ENCODE data around the gene HS2ST1. TPM values are rescaled to one million over a fixed set of nuclear protein-coding genes. Genes with fewer than 3 reads are reported as not detected.

HS2ST1 gene
- total RNA-seq, 1 experiment from 2014 or later: 35.0 TPM

GRCh38 chr1:87030740-87031690 is 116.6 kb downstream of the HS2ST1 start:
- H3K9me3 ChIP-seq (ENCODE audit: insufficient read depth, low read depth): no peaks in the 10 kb centered on the region
- BruUV-seq (replicated peaks): no TSS peak
- no peaks in the 10 kb centered on the region for H3F3A ChIP-seq (ENCODE audit: insufficient read depth, low read depth)
- H3K36me3 ChIP-seq (ENCODE audit: low read depth): no peaks in the 10 kb centered on the region
- DNase-seq: no peak
- H3K79me2 ChIP-seq (ENCODE audit: low read depth): 0 out of 2 replicates have a peak, but pooled peaks cover 5% of the 10 kb centered on the region
- H3K27ac ChIP-seq: no peak overlapping the region
- intact Hi-C loops (cut with micrococcal nuclease; ENCODE audit: unreplicated experiment): no loop called here
- no peak overlapping the region for H2AFZ ChIP-seq
- no peaks in the 10 kb centered on the region for H3K27me3 ChIP-seq (ENCODE audit: insufficient read depth, low read depth)
- no peaks in the 10 kb centered on the region; the same call in 1 of the 2 replicates for H3K9me2 ChIP-seq (ENCODE audit: insufficient read depth)
- H4K20me1 ChIP-seq (ENCODE audit: insufficient read depth): peaks cover 3% of the 10 kb centered on the region; the same call in 1 of the 2 replicates
- TF ChIP-seq CTCF (conservative IDR thresholded peaks at IDR 0.05) (no peak), EZH2 (IDR thresholded peaks at IDR 0.05; ENCODE audit: low read depth) (no peak)
- H3K4me3 ChIP-seq: no peak overlapping the region
- no peak overlapping the region for H3K4me2 ChIP-seq
- POLR2A ChIA-PET (ENCODE audit: unreplicated experiment): no interaction called here
- no peaks in the 10 kb centered on the region for H3K4me1 ChIP-seq (replicated peaks; ENCODE audit: insufficient read depth)
- CTCF ChIA-PET: no interaction called here

GRCh38 chr1:87034351-87034750 is 119.9 kb downstream of the HS2ST1 start:
- Histone ChIP-seq H3F3A (ENCODE audit: insufficient read depth, low read depth) (no peaks in the 10 kb centered on the region), H3K27me3 (ENCODE audit: insufficient read depth, low read depth) (no peaks in the 10 kb centered on the region), H2AFZ (no peak overlapping the region), H3K79me2 (ENCODE audit: low read depth) (0 out of 2 replicates have a peak, but pooled peaks cover 5% of the 10 kb centered on the region), H3K27ac (no peak overlapping the region), H3K4me2 (no peak overlapping the region), H3K4me1 (replicated peaks; ENCODE audit: insufficient read depth) (no peaks in the 10 kb centered on the region), H3K36me3 (ENCODE audit: low read depth) (no peaks in the 10 kb centered on the region), H3K9me2 (ENCODE audit: insufficient read depth) (no peaks in the 10 kb centered on the region; the same call in 1 of the 2 replicates), H3K4me3 (no peak overlapping the region), H3K9me3 (ENCODE audit: insufficient read depth, low read depth) (no peaks in the 10 kb centered on the region), H4K20me1 (ENCODE audit: insufficient read depth) (peaks cover 3% of the 10 kb centered on the region; the same call in 1 of the 2 replicates)
- POLR2A ChIA-PET (ENCODE audit: unreplicated experiment): interaction anchor here (0.6 kb wide), 1 partner anchor 1135 kb away, joined by 3 read pairs; no protein-coding TSS in a partner anchor
- intact Hi-C loops (cut with micrococcal nuclease; ENCODE audit: unreplicated experiment): no loop called here
- no TSS peak for BruUV-seq (replicated peaks)
- TF ChIP-seq CTCF (conservative IDR thresholded peaks at IDR 0.05) (no peak), EZH2 (IDR thresholded peaks at IDR 0.05; ENCODE audit: low read depth) (no peak)
- CTCF ChIA-PET: interaction anchor here (0.5 kb wide), 1 partner anchor 846 kb away, joined by 6 read pairs; no protein-coding TSS in a partner anchor
- DNase-seq: no peak

- H3K36me3 ChIP-seq (ENCODE audit: low read depth): no peaks in the 10 kb centered on the region
- H3K4me3 ChIP-seq: no peak overlapping the region
- ChIA-PET POLR2A (ENCODE audit: unreplicated experiment) (no interaction called here), CTCF (no interaction called here)
- DNase-seq: no peak
- 0 out of 2 replicates have a peak, but pooled peaks cover 8% of the 10 kb centered on the region for H3K9me2 ChIP-seq (ENCODE audit: insufficient read depth)
- no peak for TF ChIP-seq CTCF (conservative IDR thresholded peaks at IDR 0.05)
- no peak for TF ChIP-seq EZH2 (IDR thresholded peaks at IDR 0.05; ENCODE audit: low read depth)
- H3K27ac ChIP-seq: no peak overlapping the region
- no peak overlapping the region for H2AFZ ChIP-seq
- H4K20me1 ChIP-seq (ENCODE audit: insufficient read depth): no peaks in the 10 kb centered on the region
- no peaks in the 10 kb centered on the region for H3K79me2 ChIP-seq (ENCODE audit: low read depth)
- H3K4me1 ChIP-seq (replicated peaks; ENCODE audit: insufficient read depth): no peaks in the 10 kb centered on the region
- no peaks in the 10 kb centered on the region for H3K27me3 ChIP-seq (ENCODE audit: insufficient read depth, low read depth)
- no TSS peak for BruUV-seq (replicated peaks)
- no peaks in the 10 kb centered on the region for H3F3A ChIP-seq (ENCODE audit: insufficient read depth, low read depth)
- intact Hi-C loops (cut with micrococcal nuclease; ENCODE audit: unreplicated experiment): no loop called here
- H3K9me3 ChIP-seq (ENCODE audit: insufficient read depth, low read depth): no peaks in the 10 kb centered on the region
- H3K4me2 ChIP-seq: no peak overlapping the region
Observed at GRCh38 chr1:87039096-87039495, 124.7 kb downstream of the HS2ST1 start.

All from PC-9 (cell line).